Activated CD4-positive, alpha-beta T cell treated with anti-CD3 and anti-CD28 coated beads, Interleukin-10, Interleukin-2, amounts not matched to agents 100 ng/mL and 50 ng/mL, durations not matched to agents 16 hours and 8 hours (primary cell): ENCODE results near the gene DRD5.

Experiments used
- DNase-seq: peaks from one replicate; pipeline ENCODE4 v3.0.0-alpha.2; 2020

The DRD5 gene

DNA sequence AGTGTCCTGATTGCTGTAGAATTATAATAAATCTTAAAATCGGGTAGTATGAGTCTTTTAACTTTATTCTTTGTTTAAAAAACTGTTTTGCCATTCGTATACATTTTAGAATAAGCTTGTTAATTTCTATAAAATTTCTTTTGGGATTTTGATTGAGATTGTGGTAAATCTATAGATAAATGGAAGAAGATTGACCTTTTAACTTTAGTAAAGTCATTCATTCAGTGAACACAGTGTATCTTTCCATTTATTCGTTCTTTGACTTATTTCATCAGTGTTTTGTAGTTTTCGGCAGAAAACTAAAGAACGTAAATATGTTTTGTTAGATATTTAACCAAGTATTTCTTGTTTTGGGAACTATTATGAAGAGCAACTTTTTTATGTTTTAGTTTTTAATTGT is 38.9 kb downstream of the DRD5 start:
- DNase-seq, result no peak

DNA sequence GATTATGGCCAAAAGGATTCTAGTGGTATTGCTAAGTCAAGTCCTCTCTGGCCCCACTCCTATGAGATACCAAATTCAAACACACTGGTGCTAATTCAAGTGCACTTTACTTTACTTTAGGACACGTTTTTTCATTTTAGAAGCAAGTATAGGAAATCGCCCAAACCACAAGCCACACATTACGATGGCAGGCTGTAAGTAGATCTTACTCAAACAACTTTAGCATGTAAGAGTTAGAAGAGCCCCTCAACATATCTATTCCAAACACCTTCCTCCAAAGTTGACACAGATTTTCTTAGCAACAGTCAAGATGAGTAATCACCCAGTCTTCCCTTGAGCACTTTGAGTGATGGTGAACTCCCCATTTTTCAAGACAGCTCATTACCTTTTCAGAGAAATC is 43.6 kb downstream of the DRD5 start:
- DNase-seq, result peak; percentile 80

DNA sequence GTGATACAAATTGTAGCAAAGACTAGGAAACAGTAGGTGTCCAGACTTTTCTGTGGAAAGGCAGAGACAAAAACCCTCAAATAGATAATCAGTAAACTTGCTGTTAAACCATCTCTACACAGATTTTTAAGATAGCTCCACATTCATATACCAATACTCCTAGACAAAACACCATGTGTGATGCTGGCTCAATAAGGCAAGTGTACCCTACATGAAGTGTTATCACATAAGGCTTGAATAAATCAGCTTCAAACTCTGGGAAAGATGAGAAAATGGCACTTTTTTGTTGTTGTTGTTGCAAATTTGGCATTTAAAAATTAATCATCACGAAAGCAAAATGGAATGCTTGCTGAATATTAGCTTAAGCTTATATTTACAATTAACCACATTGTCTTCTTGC is 45.1 kb downstream of the DRD5 start:
- no peak for DNase-seq

DNA sequence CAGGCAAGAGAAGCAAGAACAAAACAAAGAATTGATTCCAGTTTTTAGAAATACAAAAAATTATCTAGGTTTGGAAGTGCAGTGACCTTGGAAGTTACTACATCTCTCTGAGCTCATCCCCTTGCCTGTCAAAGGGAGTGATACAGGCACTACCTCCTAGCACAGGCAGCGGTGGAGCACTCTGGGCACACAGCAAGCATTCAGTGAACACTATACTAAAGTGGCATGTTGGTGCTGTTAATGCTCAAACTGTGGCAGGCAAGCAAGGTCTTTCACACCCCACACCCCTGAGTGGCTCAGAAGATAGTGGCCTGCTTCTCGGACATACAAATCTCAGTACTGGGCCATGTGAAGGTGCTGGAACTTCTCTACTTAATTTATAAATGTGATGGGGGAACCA is 51.2 kb downstream of the DRD5 start:
- no peak for DNase-seq

DNA sequence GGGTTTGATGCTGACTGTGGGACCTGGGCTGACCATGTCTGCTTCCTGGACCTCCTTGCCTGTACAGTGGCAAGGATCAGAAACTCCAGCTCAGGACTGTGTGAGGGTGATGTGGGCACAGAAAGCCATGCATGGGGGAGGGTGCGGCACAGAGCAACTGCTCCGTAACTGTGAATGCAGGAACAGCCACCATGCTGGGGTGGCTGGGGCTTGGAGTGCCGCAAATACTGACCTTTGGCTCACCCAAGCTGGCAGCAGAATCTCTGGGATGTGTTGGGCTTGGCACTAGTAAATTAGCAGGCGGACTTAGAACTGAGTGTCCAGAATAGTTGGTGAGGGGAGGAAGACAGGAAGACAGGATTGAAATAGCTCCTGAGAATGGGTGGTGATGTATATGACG is 52.0 kb downstream of the DRD5 start:
- no peak for DNase-seq
